Femur (tissue), 1 donor: Measurements from ENCODE around the gene GATAD2B.
"Not testable (repeated sequence)": the region's sequence is repeated elsewhere in the genome, so short reads cannot be mapped to it uniquely, and the experiment has no call there.

Experiments used
- DNase-seq: peaks from one replicate; pipeline ENCODE4 v3.0.0-alpha.2; 2017

The GATAD2B gene

DNA sequence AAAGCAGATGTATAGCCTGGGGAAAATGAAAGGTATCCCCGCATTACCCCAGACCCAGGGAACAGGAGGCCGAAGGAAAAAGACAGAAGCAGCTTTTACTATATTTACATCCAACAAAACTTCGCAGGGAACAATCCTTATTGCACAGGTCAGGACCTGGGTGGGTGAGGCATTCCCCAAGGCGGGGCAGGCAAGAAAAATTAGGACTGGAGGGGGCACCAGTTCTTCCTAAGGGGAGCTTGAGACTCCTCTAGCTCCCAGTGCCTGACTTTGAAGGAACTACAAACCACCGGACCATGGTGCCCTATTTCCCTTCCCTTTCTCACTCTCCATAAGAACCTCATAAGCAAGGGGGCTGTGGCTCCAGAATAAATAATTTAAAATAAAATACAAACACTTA, 6.7 kb upstream of the GATAD2B start:
- no peak for DNase-seq

- no peak for DNase-seq
Measured at GRCh38 chr1:153928791-153929341, 6.1 kb upstream of the GATAD2B start.

DNA sequence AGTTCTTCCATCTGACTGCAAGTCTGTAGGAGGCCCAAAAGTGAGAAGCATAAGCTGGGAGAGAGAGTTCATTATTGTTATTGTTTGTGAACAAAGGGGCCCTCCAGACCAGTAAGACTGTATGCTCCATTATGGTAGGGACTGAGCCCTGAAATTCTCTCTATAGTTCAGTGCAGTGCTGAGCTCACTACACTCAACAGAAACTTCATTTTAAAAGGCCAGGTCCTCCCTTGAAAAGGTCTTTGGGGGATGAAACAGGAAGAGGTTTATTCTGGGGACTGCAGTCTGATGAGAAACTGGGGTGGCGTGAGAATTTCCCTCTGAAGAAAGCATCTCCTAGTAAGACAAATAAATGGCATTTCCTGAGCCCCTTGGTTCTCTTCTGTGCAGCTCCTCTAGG, 5.5 kb upstream of the GATAD2B start:
- DNase-seq = no peak

- DNase-seq = no peak
Measured at GRCh38 chr1:153926405-153926804, 3.6 kb upstream of the GATAD2B start.

DNA sequence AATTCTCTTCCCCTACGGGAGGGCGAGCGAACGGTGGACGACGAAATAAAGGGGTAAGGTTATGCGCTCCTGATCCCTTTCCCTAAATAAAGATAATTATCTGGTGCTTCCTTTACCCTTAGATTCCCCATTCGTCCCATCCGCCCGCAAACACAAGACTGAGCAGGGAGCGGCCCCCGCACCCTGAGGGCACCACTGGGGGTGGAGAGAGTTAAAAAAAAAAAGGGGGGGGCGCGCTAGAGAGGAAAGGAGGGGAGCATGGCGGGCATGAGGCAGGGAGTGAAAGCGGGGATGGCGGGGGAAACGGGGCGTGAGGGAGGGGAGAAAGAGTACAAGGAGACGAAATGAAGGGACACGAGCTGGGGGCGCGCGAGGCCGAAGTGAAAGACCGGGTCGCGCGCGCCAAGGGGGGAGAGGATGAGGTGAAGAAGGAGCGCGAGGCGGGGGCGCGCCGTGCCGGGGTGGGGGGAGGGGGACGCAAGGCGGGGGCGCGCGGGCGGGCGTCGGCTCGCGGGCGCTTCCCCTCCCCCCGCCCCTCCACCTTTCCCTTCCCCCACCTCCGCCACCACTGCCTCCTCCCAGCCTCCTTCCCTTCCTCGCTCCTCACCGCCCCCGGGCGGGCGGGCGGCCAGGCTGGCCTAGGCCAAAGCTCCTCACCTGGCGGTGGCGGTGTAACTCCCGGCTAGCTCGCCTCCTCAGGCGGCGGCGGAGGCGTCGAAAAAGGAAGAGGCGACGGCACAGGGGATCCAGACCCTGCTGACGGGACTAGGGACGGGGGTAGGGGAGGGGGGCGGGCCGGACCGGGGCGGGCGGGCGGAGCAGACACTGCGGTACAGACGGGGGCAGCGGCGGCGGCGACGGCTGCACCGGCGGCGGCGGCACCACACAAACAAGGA, 448 bp downstream of the GATAD2B start:
- DNase-seq = no peak

DNA sequence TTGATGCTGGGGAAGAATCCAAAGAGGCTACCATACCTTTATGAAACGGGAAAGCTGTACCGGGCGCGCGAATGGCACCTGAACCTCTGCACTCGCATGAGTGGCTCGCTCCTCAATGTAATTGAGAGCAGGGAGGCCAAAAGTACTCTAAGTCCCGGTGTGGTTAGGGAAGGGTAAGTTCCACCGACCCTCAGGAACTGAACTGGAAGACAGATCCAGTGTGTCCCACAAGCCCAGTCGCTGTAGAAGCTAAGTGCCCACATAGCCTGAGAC, 1.0 kb downstream of the GATAD2B start:
- DNase-seq = no peak

GRCh38 chr1:153921080-153921802, 1.5 kb downstream of the GATAD2B start:
- no peak for DNase-seq

DNA sequence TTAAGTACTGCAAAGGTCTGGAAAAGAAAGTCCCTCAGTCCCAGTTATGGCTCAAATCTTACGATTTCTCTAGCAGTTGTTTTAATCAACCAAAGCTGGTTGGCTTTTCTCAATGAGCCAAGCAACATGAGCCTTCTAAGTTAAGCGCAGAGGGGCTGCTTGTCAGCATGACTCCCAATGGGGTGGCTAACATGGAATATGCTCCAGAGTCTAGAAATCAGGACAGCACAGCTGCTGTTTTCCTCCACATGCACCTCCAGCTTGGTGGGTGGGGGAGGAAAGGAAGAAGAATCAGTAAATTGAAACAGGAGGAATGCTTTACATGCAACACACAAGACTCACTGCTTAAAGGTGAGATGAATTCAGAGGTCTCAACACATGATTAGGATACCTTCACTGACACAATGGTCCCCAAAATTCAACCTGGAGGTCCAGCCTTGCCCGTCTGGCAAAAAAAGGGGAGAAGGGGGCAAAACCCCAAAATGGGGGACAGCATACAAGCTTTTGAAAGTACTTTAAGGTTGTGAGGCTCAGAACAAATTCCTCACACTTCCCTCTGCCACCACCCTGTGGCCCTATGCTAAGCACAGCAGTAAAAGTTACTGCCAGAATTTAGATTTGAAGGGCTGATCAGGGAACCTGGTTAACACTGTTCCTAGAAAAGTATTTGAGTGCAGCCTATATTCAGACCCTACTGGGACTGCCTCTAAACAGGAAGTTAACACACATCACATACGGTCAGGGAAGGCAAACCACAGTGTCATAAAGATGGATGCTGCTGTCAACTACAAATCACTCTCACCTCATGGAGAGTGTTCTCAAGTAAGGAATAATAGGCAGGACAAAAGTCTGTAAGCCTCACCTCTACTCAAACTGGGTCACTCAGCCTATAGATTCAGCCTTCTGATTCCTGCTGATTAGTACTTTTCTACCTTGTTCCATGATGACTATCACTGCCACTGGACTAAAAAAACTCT, 2.6 kb downstream of the GATAD2B start:
- no peak for DNase-seq

DNA sequence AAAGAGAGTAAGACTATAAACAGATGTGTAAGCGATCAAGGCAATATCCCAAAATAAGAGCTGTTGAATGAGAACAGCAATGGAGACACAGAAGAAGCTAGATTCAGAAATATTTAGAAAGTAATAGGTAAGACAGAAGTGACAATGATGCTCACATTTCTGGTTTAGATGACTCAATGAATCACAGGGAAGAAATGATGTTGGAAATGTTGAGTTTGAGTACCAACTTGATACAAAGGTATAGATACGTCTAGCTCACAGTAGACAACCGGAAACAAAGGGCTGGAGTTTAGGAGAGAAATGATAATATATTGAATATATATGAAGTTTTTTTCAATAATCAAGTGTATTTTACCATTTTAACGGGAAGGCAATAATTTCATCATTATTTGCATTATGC, 6.5 kb downstream of the GATAD2B start:
- no peak for DNase-seq

DNA sequence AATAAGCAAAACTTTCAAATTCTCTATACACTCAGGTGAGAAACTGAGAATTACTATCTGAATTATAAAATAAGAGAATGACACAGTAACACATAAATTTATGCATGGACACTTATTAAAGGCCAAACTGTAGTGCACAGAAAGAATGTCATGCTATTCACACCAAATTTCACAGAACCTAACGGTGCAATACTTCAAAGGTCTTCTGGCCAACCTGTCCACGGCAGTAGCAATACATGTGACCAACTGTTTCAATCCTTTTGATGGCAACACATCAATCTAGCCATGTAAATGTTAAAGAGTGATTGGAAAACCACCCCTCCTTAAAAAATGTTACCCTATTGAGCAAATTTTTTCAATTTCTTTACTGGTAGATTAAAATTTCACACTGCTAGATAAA, 10.4 kb downstream of the GATAD2B start:
- DNase-seq = no peak

- DNase-seq = not testable (repeated sequence)
Measured at GRCh38 chr1:153910560-153910959, 12.2 kb downstream of the GATAD2B start.

DNA sequence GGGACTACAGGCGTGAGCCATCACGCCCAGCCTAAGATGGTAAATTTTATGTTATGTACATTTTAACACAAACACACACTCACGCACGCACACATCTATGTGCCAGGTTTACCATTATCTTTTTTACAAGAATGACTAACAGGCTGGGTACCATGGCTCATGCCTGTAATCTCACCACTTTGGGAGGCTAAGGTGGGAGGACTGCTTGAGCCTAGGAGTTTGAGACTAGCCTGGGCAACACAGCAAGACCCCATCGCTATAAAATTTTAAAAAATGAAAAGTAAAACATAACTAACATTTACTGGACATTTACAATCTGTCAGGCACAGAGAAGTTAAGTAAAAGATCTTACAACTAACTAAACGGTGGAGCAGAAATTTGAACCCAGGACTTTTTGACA, 14.7 kb downstream of the GATAD2B start:
- DNase-seq = no peak

DNA sequence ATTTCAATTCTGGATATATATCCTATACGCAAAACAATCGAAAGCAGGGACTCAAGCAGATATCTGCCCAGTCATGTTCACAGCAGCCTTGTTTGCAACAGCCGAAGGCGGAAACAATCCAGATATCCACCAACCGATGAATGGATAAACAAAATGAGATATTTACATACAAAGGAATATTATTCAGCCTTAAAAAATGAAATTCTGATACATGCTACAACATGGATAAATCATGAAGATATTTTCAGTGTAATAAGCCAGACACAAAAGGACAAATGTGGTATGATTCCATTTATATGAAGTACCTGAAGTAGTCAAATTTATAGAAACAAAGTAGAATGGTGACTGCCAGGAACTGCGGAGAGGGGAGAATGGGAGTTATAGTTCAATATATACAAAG, 15.6 kb downstream of the GATAD2B start:
- DNase-seq = no peak

- DNase-seq = no peak
Measured at GRCh38 chr1:153906396-153906795, 16.4 kb downstream of the GATAD2B start.

- not testable (repeated sequence) for DNase-seq
Measured at GRCh38 chr1:153905908-153906307, 16.9 kb downstream of the GATAD2B start.

DNA sequence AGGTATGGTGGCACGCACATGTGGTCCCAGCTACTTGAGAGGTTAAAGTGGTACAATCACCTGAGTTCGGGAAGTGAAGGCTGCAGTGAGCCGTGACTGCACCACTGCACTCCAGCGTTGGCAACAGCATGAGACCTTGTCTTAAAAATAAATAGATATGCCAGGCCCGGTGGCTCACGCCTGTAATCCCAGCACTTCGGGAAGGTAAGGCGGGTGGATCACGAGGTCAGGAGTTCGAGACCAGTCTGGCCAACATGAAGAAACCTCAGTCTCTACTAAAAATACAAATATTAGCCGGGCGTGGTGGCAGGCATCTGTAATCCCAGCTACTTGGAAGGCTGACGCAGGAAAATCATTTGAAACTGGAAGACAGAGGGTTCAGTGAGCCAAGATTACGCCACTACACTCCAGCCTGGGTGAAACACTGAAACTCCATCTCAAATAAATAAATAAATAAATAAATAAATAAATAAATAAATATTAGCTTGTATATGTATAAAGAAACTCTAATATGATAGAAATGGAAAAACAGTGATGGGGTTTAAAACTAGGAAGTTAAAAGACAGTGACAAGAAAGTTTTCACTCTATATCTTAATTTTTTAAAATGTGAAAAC, 18.8 kb downstream of the GATAD2B start:
- DNase-seq = no peak

DNA sequence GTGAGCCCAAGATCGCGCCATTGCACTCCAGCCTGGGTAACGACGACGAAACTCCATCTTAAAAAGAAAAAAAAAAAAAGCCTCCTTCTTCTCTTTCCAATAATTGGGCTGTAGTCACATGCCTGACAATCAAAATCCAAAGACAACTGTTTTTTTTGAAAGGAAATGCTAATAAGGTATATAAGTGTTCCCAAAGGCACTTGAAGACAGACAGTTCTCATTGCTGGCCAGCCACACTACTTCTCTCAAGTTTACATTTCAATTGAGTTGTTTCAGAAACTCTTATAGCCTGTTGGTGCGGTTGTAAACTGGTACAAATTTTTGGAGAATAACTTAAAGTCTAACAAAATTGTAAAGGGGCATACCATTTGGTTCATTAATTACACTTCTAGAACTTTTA, 23.3 kb downstream of the GATAD2B start:
- DNase-seq = no peak

DNA sequence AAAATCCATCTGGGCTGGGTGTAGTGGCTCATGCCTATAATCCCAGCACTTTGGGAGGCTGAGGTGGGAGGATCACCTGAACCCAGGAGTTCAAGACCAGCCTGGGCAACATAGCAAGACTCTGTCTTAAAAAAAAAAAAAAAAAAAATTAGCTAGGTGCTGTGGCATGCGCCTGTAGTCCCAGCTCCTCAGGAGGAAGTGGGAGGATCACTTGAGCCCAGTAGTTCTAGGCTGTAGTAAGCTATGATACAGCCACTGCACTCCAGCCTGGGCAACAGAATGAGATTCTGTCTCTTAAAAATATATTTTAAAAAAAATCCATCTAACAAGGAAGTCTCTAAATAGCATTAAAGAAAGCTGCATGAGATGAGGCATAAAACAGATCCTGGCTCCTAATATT, 26.9 kb downstream of the GATAD2B start:
- DNase-seq = not testable (repeated sequence)

GRCh38 chr1:153891042-153891441, 31.7 kb downstream of the GATAD2B start:
- DNase-seq = not testable (repeated sequence)

DNA sequence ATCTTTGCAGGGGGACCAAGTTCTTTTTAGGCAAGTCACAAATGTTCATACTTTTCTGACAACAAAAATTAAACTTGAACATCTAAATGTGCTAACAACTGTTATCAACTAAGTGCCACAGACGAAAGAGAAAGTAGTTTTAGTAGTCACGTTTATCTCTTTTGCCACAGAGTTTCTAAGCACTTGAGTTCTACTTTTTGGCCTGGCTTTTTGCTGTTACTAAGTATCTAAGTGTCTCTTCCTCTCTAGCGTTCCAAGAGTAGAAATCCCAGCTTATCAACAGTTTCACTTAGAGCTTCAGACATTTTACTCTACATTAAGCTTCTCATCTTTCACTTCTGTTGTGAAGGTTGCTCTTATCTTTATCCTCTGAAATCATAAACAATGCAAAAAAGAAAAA, 34.2 kb downstream of the GATAD2B start:
- DNase-seq = no peak

DNA sequence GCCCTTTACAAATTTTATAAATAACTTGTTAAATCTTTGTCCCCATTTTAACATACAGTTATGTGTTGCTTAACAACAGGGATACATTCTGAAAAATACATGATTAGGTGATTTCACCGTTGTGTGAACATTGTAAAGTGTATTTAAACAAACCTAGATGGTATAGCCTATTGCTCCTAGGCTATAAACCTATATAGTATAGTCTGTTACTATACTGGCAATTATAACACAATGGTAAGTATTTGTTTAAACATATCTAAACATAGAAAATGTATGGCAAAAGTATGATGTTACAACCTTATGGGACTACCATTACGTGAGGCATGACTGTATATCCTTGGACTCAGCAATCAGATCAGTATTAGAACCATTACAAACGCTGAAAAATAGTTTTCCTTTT, 36.6 kb downstream of the GATAD2B start:
- DNase-seq = no peak

DNA sequence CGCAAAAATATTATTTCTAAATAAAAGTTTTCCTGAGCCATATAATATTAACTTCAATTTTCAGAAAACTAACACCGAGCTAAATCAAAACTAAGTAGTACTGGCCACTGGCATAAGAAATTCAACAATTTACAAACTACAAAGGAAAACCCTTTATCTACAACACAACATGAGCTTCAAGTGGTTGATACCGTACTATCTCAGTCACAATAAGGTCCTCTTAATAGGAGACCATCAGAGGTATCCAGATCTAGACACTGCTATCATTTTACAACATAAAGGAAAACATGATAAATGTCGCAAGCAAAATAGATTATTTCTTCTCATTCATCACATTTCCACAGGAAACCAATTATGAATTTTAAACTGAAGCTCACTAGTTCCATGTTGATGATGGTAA, 39.5 kb downstream of the GATAD2B start:
- no peak for DNase-seq
